Fibroblast of lung (primary cell): Measurements from ENCODE around the gene RETSAT. TPM values are rescaled to one million over a fixed set of nuclear protein-coding genes. Genes with fewer than 3 reads are reported as not detected.
A peak's percentile ranks its signal among the peaks of the same experiment; 100 is the strongest.

Source experiments
- DNase-seq, 2 donors: peaks; one replicate each; pipeline versions ENCODE4 v3.0.0 to v3.0.0-alpha.2; 2010; ENCODE audit warnings: low read depth in 2 of 2
- H2AFZ ChIP-seq: 2 replicates; pipeline ENCODE4 v1.5.1; 2012; ENCODE audit warnings: low read length, control low read depth, inconsistent platforms
- H3K27ac ChIP-seq: 2 replicates; pipeline ENCODE4 v1.5.1; 2011; ENCODE audit warnings: low read length, control low read depth; ENCODE audit not compliant: insufficient read depth
- H3K27me3 ChIP-seq: 2 replicates; pipeline ENCODE4 v1.5.1; 2011; ENCODE audit warnings: mild to moderate bottlenecking, low read length; ENCODE audit not compliant: control insufficient read depth, insufficient read depth
- H3K36me3 ChIP-seq: 2 replicates; pipeline ENCODE4 v1.5.1; 2011; ENCODE audit warnings: low read length; ENCODE audit not compliant: control insufficient read depth, insufficient read depth
- H3K4me1 ChIP-seq: 2 replicates; pipeline ENCODE4 v1.5.1; 2011; ENCODE audit warnings: low read length; ENCODE audit not compliant: control insufficient read depth, insufficient read depth; ENCODE audit errors: extremely low read depth
- H3K4me2 ChIP-seq: 2 replicates; pipeline ENCODE4 v1.5.1; 2011; ENCODE audit warnings: low read length, control low read depth; ENCODE audit not compliant: insufficient read depth; ENCODE audit errors: extremely low read depth
- H3K4me3 ChIP-seq, 4 experiments: fragments of 200-600 bp in 1 of 4; sonication (generic) in 1 of 4; replicated peaks in 1 of 4; 2 replicates each; pipeline ENCODE4 v1.5.1; 2011 to 2016; ENCODE audit warnings: low read length in 4 of 4, low read depth in 3 of 4, mild to moderate bottlenecking in 3 of 4, control low read depth in 2 of 4, inconsistent platforms in 1 of 4, mixed read lengths in 1 of 4; ENCODE audit not compliant: insufficient read depth in 1 of 4; ENCODE audit errors: control extremely low read depth in 1 of 4
- H3K79me2 ChIP-seq: 2 replicates; pipeline ENCODE4 v1.5.1; 2012; ENCODE audit warnings: mild to moderate bottlenecking, low read length, inconsistent platforms; ENCODE audit not compliant: control insufficient read depth, insufficient read depth
- H3K9ac ChIP-seq: 2 replicates; pipeline ENCODE4 v1.5.1; 2011; ENCODE audit warnings: mild to moderate bottlenecking, low read length, control low read depth; ENCODE audit not compliant: insufficient read depth
- H3K9me3 ChIP-seq: 2 replicates; pipeline ENCODE4 v1.5.1; 2012; ENCODE audit warnings: low read depth, low read length; ENCODE audit not compliant: control insufficient read depth, insufficient read depth
- H4K20me1 ChIP-seq: 2 replicates; pipeline ENCODE4 v1.5.1; 2011; ENCODE audit warnings: low read length; ENCODE audit not compliant: control insufficient read depth, insufficient read depth; ENCODE audit errors: extremely low read depth
- CTCF ChIP-seq, 2 donors: IDR thresholded peaks in 1 of 2; conservative IDR thresholded peaks in 1 of 2; 1 replicate in 1 of 2; 2 replicates in 1 of 2; pipeline ENCODE4 v1.5.1; 2011 to 2012; ENCODE audit warnings: low read length in 2 of 2, control low read depth in 1 of 2, inconsistent platforms in 1 of 2, low read depth in 1 of 2, mild to moderate bottlenecking in 1 of 2
- EZH2 ChIP-seq: IDR thresholded peaks from 2 replicates; pipeline ENCODE4 v1.5.1; 2012; ENCODE audit warnings: low read length, control low read depth, mild to moderate bottlenecking; ENCODE audit errors: missing control alignments
- polyA plus RNA-seq, 2 donors: library from polyadenylated mRNA; depleted of rRNA in 1 of 2; stranded (reverse) in 1 of 2; unstranded in 1 of 2; fragments of >200 nt; gene quantifications; 2 replicates each; pipeline ENCODE4 v1.2.1, GENCODE V29; 2011 to 2012; ENCODE audit warnings: missing spikeins in 1 of 2
- total RNA-seq: library from RNA; depleted of rRNA; stranded (reverse); fragments of >200 nt; gene quantifications from 2 replicates; pipeline ENCODE4 v1.2.1, GENCODE V29; 2014

RETSAT gene
- total and polyA plus RNA-seq, 2 donors (not counting 1 experiment from before 2014, with no cell fraction given) = 38.6 to 87.0 TPM

GRCh38 chr2:85357736-85358135 is 3.4 kb upstream of the RETSAT start:
- Histone ChIP-seq H3K79me2 (peaks cover 22% of the 10 kb centered on the region), H3K27ac (no peak overlapping the region), H3K4me2 (no peak overlapping the region), H3K4me3 (no peak overlapping the region), H3K9me3 (no peaks in the 10 kb centered on the region), H3K9ac (no peak overlapping the region), H3K36me3 (peaks cover 7% of the 10 kb centered on the region), H3K27me3 (no peaks in the 10 kb centered on the region), H4K20me1 (no peaks in the 10 kb centered on the region), H2AFZ (no peak overlapping the region), H3K4me1 (peaks cover 4% of the 10 kb centered on the region)
- TF ChIP-seq EZH2 (no peak), CTCF (conservative IDR thresholded peaks at IDR 0.05 in 1 of 2, IDR thresholded peaks at IDR 0.05 in 1 of 2; ENCODE audit: low read depth in 1 of 2, low read length in 2 of 2) (no peak)
- no peak for DNase-seq

- Histone ChIP-seq H3K27me3 (no peaks in the 10 kb centered on the region), H3K36me3 (peaks cover 5% of the 10 kb centered on the region), H3K4me3 (no peak overlapping the region), H3K4me2 (no peak overlapping the region), H3K4me1 (peaks cover 4% of the 10 kb centered on the region), H3K79me2 (peaks cover 25% of the 10 kb centered on the region), H4K20me1 (no peaks in the 10 kb centered on the region), H3K27ac (no peak overlapping the region), H2AFZ (no peak overlapping the region), H3K9me3 (no peaks in the 10 kb centered on the region), H3K9ac (no peak overlapping the region)
- no peak for TF ChIP-seq EZH2
- TF ChIP-seq CTCF (conservative IDR thresholded peaks at IDR 0.05 in 1 of 2, IDR thresholded peaks at IDR 0.05 in 1 of 2; ENCODE audit: low read depth in 1 of 2, low read length in 2 of 2) = no peak
- DNase-seq = no peak
Measured at GRCh38 chr2:85356186-85356585, 1.9 kb upstream of the RETSAT start.

GRCh38 chr2:85355521-85355920 is 1.2 kb upstream of the RETSAT start:
- peak overlapping the region; percentile 85 for H3K27ac ChIP-seq
- no peaks in the 10 kb centered on the region for H3K27me3 ChIP-seq
- TF ChIP-seq EZH2 (no peak), CTCF (conservative IDR thresholded peaks at IDR 0.05 in 1 of 2, IDR thresholded peaks at IDR 0.05 in 1 of 2; ENCODE audit: low read depth in 1 of 2, low read length in 2 of 2) (no peak)
- H3K9ac ChIP-seq = peak overlapping the region; percentile 86
- peaks cover 4% of the 10 kb centered on the region for H3K4me1 ChIP-seq
- no peak overlapping the region for H2AFZ ChIP-seq
- peak overlapping the region; percentile 90 to 100 (median 94) for H3K4me3 ChIP-seq
- H3K79me2 ChIP-seq = peaks cover 25% of the 10 kb centered on the region
- no peaks in the 10 kb centered on the region for H3K9me3 ChIP-seq
- peak in 1 of 2 donors; percentile 8 for DNase-seq
- no peaks in the 10 kb centered on the region for H4K20me1 ChIP-seq
- H3K36me3 ChIP-seq = peaks cover 8% of the 10 kb centered on the region
- H3K4me2 ChIP-seq = peak overlapping the region; percentile 90
